GM12875 (cell line): ENCODE results near the gene PREPL.
A peak's percentile ranks its signal among the peaks of the same experiment; 100 is the strongest.

Experiments
- H3K4me3 ChIP-seq: one replicate; pipeline ENCODE4 v1.5.1; 2011; ENCODE audit warnings: low read depth, low read length, control low read depth
- TF ChIP-seq, protein P1 (sequence below): IDR thresholded peaks from 2 replicates; pipeline ENCODE4 v1.5.1; 2011; ENCODE audit warnings: low read depth, mild to moderate bottlenecking, control low read depth, inconsistent platforms, low read length, moderate library complexity, borderline replicate concordance; ENCODE audit not compliant: insufficient read depth

PREPL gene

DNA sequence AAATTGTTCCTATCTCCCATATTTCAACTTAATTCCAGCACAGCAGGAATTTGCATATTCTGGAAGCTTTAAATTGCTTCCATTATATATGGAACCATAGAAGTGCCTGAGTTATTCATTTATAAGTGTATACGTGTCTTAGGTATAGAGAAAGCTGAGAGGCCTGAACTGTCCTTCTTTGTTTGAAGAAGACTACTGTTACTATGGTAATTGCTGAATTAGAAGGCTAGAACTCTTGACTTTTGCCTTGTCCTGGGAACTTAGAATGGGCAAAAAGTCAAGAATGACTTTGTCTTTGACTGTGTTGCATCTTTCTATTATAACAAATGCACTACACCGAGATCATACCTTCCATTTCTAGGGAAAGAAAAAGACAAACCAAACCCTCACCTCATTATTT lies 16.2 kb upstream of the PREPL start:
- TF ChIP-seq, protein P1, sequence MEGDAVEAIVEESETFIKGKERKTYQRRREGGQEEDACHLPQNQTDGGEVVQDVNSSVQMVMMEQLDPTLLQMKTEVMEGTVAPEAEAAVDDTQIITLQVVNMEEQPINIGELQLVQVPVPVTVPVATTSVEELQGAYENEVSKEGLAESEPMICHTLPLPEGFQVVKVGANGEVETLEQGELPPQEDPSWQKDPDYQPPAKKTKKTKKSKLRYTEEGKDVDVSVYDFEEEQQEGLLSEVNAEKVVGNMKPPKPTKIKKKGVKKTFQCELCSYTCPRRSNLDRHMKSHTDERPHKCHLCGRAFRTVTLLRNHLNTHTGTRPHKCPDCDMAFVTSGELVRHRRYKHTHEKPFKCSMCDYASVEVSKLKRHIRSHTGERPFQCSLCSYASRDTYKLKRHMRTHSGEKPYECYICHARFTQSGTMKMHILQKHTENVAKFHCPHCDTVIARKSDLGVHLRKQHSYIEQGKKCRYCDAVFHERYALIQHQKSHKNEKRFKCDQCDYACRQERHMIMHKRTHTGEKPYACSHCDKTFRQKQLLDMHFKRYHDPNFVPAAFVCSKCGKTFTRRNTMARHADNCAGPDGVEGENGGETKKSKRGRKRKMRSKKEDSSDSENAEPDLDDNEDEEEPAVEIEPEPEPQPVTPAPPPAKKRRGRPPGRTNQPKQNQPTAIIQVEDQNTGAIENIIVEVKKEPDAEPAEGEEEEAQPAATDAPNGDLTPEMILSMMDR: no peak
- H3K4me3 ChIP-seq: no peak overlapping the region

DNA sequence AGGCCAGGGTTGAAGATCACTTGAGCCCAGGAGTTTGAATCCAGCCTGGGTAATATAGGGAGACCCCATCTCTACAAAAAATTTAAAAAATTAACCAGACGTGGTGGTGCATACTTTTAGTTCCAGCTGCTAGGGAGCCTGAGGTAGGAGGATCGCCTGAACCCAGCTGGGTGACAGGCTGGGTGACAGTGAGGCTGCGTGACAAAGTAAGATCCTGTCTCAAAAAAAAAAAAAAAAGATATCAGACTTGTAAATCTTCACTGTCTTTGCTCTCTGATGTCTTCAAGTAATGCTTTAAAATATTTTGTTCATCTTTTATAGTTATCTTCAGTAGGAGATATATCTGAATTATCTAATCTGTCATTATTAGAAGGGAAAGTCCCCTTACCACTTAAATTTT lies 11.0 kb upstream of the PREPL start:
- no peak overlapping the region for H3K4me3 ChIP-seq
- TF ChIP-seq, protein P1: no peak

DNA sequence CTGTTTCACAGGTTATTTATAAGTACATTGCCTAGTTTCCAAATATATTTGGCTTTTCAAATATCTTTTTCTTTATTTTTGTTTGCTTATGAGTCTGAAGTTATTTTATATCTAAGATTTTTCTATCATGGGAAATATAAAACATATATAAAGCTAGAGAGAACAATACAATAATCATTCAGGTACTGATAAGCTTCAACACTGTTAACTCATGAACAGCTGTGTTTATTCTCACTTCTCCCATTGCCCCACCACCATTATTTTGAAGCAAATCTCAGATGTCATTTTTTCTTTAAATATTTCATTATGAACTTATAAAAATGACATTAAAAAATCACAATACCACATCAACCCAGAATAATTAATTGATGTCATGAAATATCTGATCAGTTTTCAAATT lies 10.2 kb upstream of the PREPL start:
- no peak overlapping the region for H3K4me3 ChIP-seq
- TF ChIP-seq, protein P1: no peak

DNA sequence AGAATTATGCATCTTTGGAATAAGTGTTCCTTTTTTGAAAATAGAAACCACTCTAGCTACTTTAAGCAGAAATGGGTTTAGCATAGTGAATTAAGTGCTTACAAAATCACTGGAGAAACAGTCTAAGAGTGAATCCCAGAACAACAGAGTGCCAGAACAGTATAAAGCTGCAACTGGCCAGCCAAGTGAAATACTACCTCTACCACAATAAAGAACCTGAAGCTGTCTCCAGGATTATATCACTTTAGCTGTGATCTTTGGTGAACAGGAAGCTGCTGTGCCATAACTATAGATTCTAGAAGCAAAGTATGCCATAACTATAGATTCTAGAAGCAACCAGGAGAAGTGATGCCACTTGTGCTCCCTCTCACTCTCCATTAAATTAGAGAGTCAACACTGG lies 8.1 kb upstream of the PREPL start:
- no peak overlapping the region for H3K4me3 ChIP-seq
- TF ChIP-seq, protein P1: no peak

DNA sequence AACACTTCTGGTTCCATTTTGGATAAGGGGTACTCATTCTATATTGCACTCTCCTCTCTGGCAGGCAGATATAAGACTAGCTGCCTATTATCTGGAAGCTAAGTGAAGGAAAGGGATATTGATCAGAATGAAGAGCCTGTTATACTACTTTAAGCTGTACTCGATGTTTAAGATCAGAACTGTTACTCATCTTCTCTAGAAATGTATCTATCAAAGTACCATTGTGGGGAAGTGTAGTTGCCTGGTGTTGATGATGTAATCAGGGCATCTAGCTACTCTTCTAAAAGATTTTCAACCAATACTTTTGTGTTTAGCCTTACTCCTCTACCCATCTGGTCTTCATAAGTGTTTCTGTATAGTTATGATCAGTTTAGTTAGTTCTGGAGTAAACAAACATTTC lies 6.3 kb upstream of the PREPL start:
- no peak overlapping the region for H3K4me3 ChIP-seq
- TF ChIP-seq, protein P1: no peak

DNA sequence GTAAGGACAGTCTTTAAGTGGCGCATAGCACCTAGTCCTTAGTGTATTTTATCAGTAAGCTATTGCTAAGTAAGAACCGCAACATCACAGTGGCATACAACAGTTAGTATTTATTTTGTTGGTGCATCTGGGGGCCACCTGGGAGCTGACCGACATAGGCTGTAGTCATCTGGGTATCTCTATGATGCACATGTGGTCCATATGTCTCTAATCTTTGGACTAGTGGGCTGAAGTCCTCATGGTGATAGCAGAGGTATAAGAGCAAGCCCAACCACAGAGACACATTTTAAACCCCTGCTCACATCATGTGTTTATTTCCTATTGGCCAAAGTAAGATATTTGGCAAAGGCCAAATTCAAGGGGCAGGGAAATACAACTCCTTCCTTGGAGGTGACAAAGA lies 3.3 kb upstream of the PREPL start:
- TF ChIP-seq, protein P1: no peak
- no peak overlapping the region for H3K4me3 ChIP-seq

DNA sequence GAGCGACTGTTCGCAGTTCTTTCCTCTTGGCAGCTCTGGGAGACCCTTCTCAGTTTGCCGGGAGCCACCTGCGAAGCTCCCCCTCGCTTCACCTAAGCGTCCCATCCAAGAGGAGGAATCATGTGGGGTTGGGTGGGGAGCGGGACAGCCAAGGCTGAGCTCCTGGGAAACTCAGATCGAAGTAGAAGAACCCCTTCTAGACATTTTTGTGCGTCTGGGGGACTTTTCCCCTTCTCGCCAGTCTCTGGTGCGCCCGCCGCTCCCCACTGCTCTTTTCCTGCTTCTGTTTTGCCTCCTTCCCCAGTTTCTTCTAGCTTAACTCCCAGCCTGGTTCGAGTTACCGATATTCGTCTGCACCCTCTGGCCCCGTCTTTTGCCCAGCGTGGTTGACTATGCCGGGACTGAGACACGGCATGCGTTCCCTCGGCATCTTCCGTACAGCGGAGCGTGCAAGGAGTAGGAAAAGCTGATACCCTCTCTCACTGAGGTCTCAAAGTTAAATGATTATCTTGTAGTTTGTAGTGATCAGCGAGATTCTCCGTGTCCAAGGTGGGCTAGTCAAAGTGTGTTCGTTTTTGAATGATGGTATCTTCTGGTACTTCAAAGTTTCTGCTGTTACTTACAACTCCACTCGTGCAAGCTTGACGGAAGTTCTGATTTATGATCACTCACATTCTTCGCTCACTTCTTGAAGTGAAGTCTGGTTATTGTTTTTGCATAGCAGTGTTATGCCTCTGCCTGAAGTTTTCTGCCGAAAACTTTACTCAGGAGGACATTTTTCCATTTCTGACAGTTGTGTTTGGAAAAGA lies 1.1 kb upstream of the PREPL start:
- H3K4me3 ChIP-seq: peak overlapping the region; percentile 77
- TF ChIP-seq, protein P1: no peak
